Neuronal stem cell (in vitro differentiated cells): Measurements from ENCODE around the gene PKP4.
A peak's percentile ranks its signal among the peaks of the same experiment; 100 is the strongest.

Experiments used
- DNase-seq: peaks from one replicate; pipeline ENCODE4 v3.0.0-alpha.2; 2013; ENCODE audit warnings: low spot score
- H2AFZ ChIP-seq: one replicate; pipeline ENCODE4 v1.6.1; 2013; ENCODE audit warnings: mild to moderate bottlenecking, low read length, inconsistent platforms
- H2AK5ac ChIP-seq: 2 replicates; pipeline ENCODE4 v1.6.1; 2013; ENCODE audit warnings: low read depth, mild to moderate bottlenecking, inconsistent platforms, low read length, moderate library complexity, mixed read lengths
- H2BK120ac ChIP-seq: 2 replicates; pipeline ENCODE4 v1.6.1; 2013; ENCODE audit warnings: low read depth, mild to moderate bottlenecking, inconsistent platforms, low read length, moderate library complexity, mixed read lengths
- H2BK12ac ChIP-seq: one replicate; pipeline ENCODE4 v1.6.1; 2013; ENCODE audit warnings: low read length, inconsistent platforms
- H2BK15ac ChIP-seq: 2 replicates; pipeline ENCODE4 v1.6.1; 2013; ENCODE audit warnings: mild to moderate bottlenecking, low read length, inconsistent platforms, mixed read lengths
- H2BK5ac ChIP-seq: one replicate; pipeline ENCODE4 v1.6.1; 2013; ENCODE audit warnings: inconsistent platforms, mild to moderate bottlenecking, low read length, moderate library complexity
- H3K14ac ChIP-seq: one replicate; pipeline ENCODE4 v1.6.1; 2013; ENCODE audit warnings: low read length, inconsistent platforms
- H3K18ac ChIP-seq: 2 replicates; pipeline ENCODE4 v1.6.1; 2013; ENCODE audit warnings: low read length, inconsistent platforms
- H3K23ac ChIP-seq: 2 replicates; pipeline ENCODE4 v1.6.1; 2013; ENCODE audit warnings: low read depth, mild to moderate bottlenecking, mixed read lengths, low read length, inconsistent platforms; ENCODE audit not compliant: poor library complexity
- H3K27ac ChIP-seq: replicated peaks from 3 replicates; pipeline ENCODE4 v1.5.1; 2013; ENCODE audit warnings: low read length, inconsistent platforms
- H3K27me3 ChIP-seq, 3 experiments: 2 replicates each; pipeline ENCODE4 v1.6.1; 2013; ENCODE audit warnings: low read length in 3 of 3, mild to moderate bottlenecking in 2 of 3, inconsistent platforms in 1 of 3, low read depth in 1 of 3, mixed read lengths in 1 of 3, moderate library complexity in 1 of 3; ENCODE audit not compliant: control insufficient read depth in 3 of 3, insufficient read depth in 3 of 3
- H3K36me3 ChIP-seq, 2 donors: replicated peaks in 1 of 2; 2 replicates each; pipeline ENCODE4 v1.6.1; 2013; ENCODE audit warnings: low read length in 2 of 2; ENCODE audit not compliant: control insufficient read depth in 2 of 2, insufficient read depth in 2 of 2
- H3K4ac ChIP-seq: 2 replicates; pipeline ENCODE4 v1.6.1; 2013; ENCODE audit warnings: inconsistent platforms, mild to moderate bottlenecking, low read length, moderate library complexity
- H3K4me1 ChIP-seq, 2 donors: 1 replicate in 1 of 2; 2 replicates in 1 of 2; pipeline ENCODE4 v1.6.1; 2013; ENCODE audit warnings: low read length in 2 of 2, low read depth in 1 of 2; ENCODE audit not compliant: control insufficient read depth in 2 of 2, insufficient read depth in 1 of 2
- H3K4me2 ChIP-seq: one replicate; pipeline ENCODE4 v1.6.1; 2013; ENCODE audit warnings: mild to moderate bottlenecking, low read length, inconsistent platforms; ENCODE audit not compliant: insufficient read depth, poor library complexity, severe bottlenecking
- H3K4me3 ChIP-seq, 2 donors: 2 replicates each; pipeline ENCODE4 v1.5.1; 2013; ENCODE audit warnings: low read length in 2 of 2, mild to moderate bottlenecking in 2 of 2, inconsistent platforms in 1 of 2, moderate library complexity in 1 of 2
- H3K79me1 ChIP-seq: one replicate; pipeline ENCODE4 v1.6.1; 2013; ENCODE audit warnings: low read depth, mild to moderate bottlenecking, inconsistent platforms, low read length, moderate library complexity
- H3K9ac ChIP-seq: one replicate; pipeline ENCODE4 v1.6.1; 2013; ENCODE audit warnings: mild to moderate bottlenecking, low read depth, low read length, inconsistent platforms; ENCODE audit not compliant: poor library complexity
- H3K9me3 ChIP-seq, 2 donors: replicated peaks in 1 of 2; 2 replicates each; pipeline versions ENCODE3 to v1.6.1; 2013; ENCODE audit warnings: low read length in 2 of 2, mild to moderate bottlenecking in 2 of 2, inconsistent platforms in 1 of 2, low read depth in 1 of 2, mixed read lengths in 1 of 2, moderate library complexity in 1 of 2; ENCODE audit not compliant: control insufficient read depth in 2 of 2, insufficient read depth in 1 of 2
- H4K8ac ChIP-seq: one replicate; pipeline ENCODE4 v1.6.1; 2013; ENCODE audit warnings: low read depth, mild to moderate bottlenecking, inconsistent platforms, low read length, moderate library complexity
- H4K91ac ChIP-seq: one replicate; pipeline ENCODE4 v1.6.1; 2013; ENCODE audit warnings: low read length, low read depth, mild to moderate bottlenecking, inconsistent platforms; ENCODE audit not compliant: poor library complexity
- WGBS, 2 donors: extraction: QIAGEN DNeasy Blood & Tissue Kit; methylation state at CpG; one replicate each; pipeline ENCODE4 v1.1.7; 2013; ENCODE audit warnings: missing lambda C conversion rate in 2 of 2, mixed read lengths in 1 of 2; ENCODE audit not compliant: insufficient read length in 2 of 2, insufficient replicate concordance in 1 of 2; ENCODE audit errors: extremely low coverage in 2 of 2; 5-methylcytosine and 5-hydroxymethylcytosine counted together

The PKP4 gene

GRCh38 chr2:158712791-158713522, 256.2 kb downstream of the PKP4 start:
- H3K4ac ChIP-seq = no peak overlapping the region
- no peak overlapping the region for H2AK5ac ChIP-seq
- H4K91ac ChIP-seq = no peak overlapping the region
- H3K36me3 ChIP-seq = no peaks in the 10 kb centered on the region
- H3K9me3 ChIP-seq = peaks cover 0 to 5% of the 10 kb centered on the region in 2 donors
- no peak overlapping the region for H2BK15ac ChIP-seq
- H2BK12ac ChIP-seq = no peak overlapping the region
- peaks cover 9 to 15% of the 10 kb centered on the region in 2 donors for H3K4me1 ChIP-seq
- H3K79me1 ChIP-seq = no peaks in the 10 kb centered on the region
- no peak overlapping the region for H3K4me2 ChIP-seq
- H2BK120ac ChIP-seq = no peak overlapping the region
- H3K14ac ChIP-seq = no peak overlapping the region
- no peak overlapping the region for H3K9ac ChIP-seq
- WGBS, 2 donors = no CpG with 5 or more reads among the region's 5 CpGs
- no peak overlapping the region for H3K23ac ChIP-seq
- no peak for DNase-seq
- H2BK5ac ChIP-seq = no peak overlapping the region
- no peak overlapping the region for H4K8ac ChIP-seq
- no peak overlapping the region for H3K4me3 ChIP-seq
- H3K27ac ChIP-seq = no peak overlapping the region
- no peak overlapping the region for H3K18ac ChIP-seq
- peaks cover 0 to 3% (median 0%) of the 10 kb centered on the region in 3 experiments for H3K27me3 ChIP-seq
- no peak overlapping the region for H2AFZ ChIP-seq

GRCh38 chr2:158713523-158714138, 256.9 kb downstream of the PKP4 start:
- Histone ChIP-seq H3K9me3 (peaks cover 0 to 5% of the 10 kb centered on the region in 2 donors), H2BK120ac (no peak overlapping the region)
- WGBS, 2 donors = no CpG with 5 or more reads among the region's 2 CpGs

GRCh38 chr2:158714420-158714819, 257.7 kb downstream of the PKP4 start:
- H3K14ac ChIP-seq = no peak overlapping the region
- H3K27ac ChIP-seq = no peak overlapping the region
- no peak overlapping the region for H2BK5ac ChIP-seq
- H3K18ac ChIP-seq = peak overlapping the region; percentile 8
- H3K79me1 ChIP-seq = no peaks in the 10 kb centered on the region
- no peak overlapping the region for H2AK5ac ChIP-seq
- peak overlapping the region; percentile 47 for H2BK15ac ChIP-seq
- H3K4ac ChIP-seq = no peak overlapping the region
- H3K27me3 ChIP-seq = peaks cover 0 to 3% (median 0%) of the 10 kb centered on the region in 3 experiments
- no peak overlapping the region for H4K91ac ChIP-seq
- peak overlapping the region; percentile 18 for H2BK12ac ChIP-seq
- H3K9ac ChIP-seq = no peak overlapping the region
- no peak overlapping the region for H2AFZ ChIP-seq
- DNase-seq = no peak
- no peak overlapping the region for H3K4me3 ChIP-seq
- WGBS, 2 donors = no CpG with 5 or more reads among the region's 4 CpGs
- H3K4me2 ChIP-seq = no peak overlapping the region
- H4K8ac ChIP-seq = no peak overlapping the region
- H3K9me3 ChIP-seq = peaks cover 0 to 5% of the 10 kb centered on the region in 2 donors
- H3K4me1 ChIP-seq = peaks cover 9 to 15% of the 10 kb centered on the region in 2 donors
- H3K23ac ChIP-seq = no peak overlapping the region
- H3K36me3 ChIP-seq = no peaks in the 10 kb centered on the region
- no peak overlapping the region for H2BK120ac ChIP-seq

More at GRCh38 chr2:158713523-158714138, 256.9 kb downstream of the PKP4 start:
- Histone ChIP-seq H3K4me2 (no peak overlapping the region), H3K23ac (no peak overlapping the region), H4K8ac (no peak overlapping the region), H2BK15ac (no peak overlapping the region), H3K27ac (no peak overlapping the region), H3K4me3 (no peak overlapping the region), H2AFZ (no peak overlapping the region), H3K9ac (no peak overlapping the region), H3K4me1 (peaks cover 9 to 15% of the 10 kb centered on the region in 2 donors), H3K36me3 (no peaks in the 10 kb centered on the region), H3K18ac (no peak overlapping the region), H3K27me3 (peaks cover 0 to 3% (median 0%) of the 10 kb centered on the region in 3 experiments), H3K79me1 (no peaks in the 10 kb centered on the region), H2AK5ac (no peak overlapping the region), H2BK5ac (no peak overlapping the region), H2BK12ac (no peak overlapping the region), H4K91ac (no peak overlapping the region), H3K14ac (no peak overlapping the region), H3K4ac (no peak overlapping the region)
- DNase-seq = no peak

GRCh38 chr2:158715357-158715756, 258.6 kb downstream of the PKP4 start:
- H3K18ac ChIP-seq = no peak overlapping the region
- no CpG with 5 or more reads among the region's 1 CpG for WGBS, 2 donors
- no peak overlapping the region for H3K4ac ChIP-seq
- H2BK12ac ChIP-seq = no peak overlapping the region
- no peak overlapping the region for H3K4me3 ChIP-seq
- peaks cover 0 to 5% of the 10 kb centered on the region in 2 donors for H3K9me3 ChIP-seq
- no peak overlapping the region for H3K14ac ChIP-seq
- no peak overlapping the region for H4K91ac ChIP-seq
- no peak overlapping the region for H2BK120ac ChIP-seq
- no peak overlapping the region for H3K23ac ChIP-seq
- no peak overlapping the region for H3K27ac ChIP-seq
- H3K36me3 ChIP-seq = no peaks in the 10 kb centered on the region
- H3K4me2 ChIP-seq = no peak overlapping the region
- H3K9ac ChIP-seq = no peak overlapping the region
- peaks cover 9 to 15% of the 10 kb centered on the region in 2 donors for H3K4me1 ChIP-seq
- H2AFZ ChIP-seq = no peak overlapping the region
- peaks cover 0 to 3% (median 0%) of the 10 kb centered on the region in 3 experiments for H3K27me3 ChIP-seq
- no peak overlapping the region for H2BK15ac ChIP-seq
- no peak overlapping the region for H4K8ac ChIP-seq
- H2AK5ac ChIP-seq = no peak overlapping the region
- no peak overlapping the region for H2BK5ac ChIP-seq
- DNase-seq = no peak
- H3K79me1 ChIP-seq = no peaks in the 10 kb centered on the region
